SJCRH30 (cell line): ENCODE data around the gene TPSG1. TPM values are rescaled to one million over a fixed set of nuclear protein-coding genes. Genes with fewer than 3 reads are reported as not detected.
"Not testable (repeated sequence)": the region's sequence is repeated elsewhere in the genome, so short reads cannot be mapped to it uniquely, and the experiment has no call there.

Source experiments
- DNase-seq, 2 experiments: peaks; one replicate each; pipeline ENCODE4 v3.0.0-alpha.2; 2015 to 2020
- H3K27ac ChIP-seq: fragments of 250-450 bp; sonication (Bioruptor Pico); 2 replicates; pipeline ENCODE4 v1.5.1; 2020; ENCODE audit warnings: mild to moderate bottlenecking, moderate library complexity
- H3K27me3 ChIP-seq: fragments of 250-450 bp; sonication (Bioruptor Pico); 2 replicates; pipeline ENCODE4 v1.5.1; 2020; ENCODE audit warnings: mild to moderate bottlenecking, moderate library complexity
- H3K36me3 ChIP-seq: fragments of 250-450 bp; sonication (Bioruptor Pico); 2 replicates; pipeline ENCODE4 v1.5.1; 2020; ENCODE audit warnings: mild to moderate bottlenecking, moderate library complexity
- H3K4me1 ChIP-seq: fragments of 250-450 bp; sonication (Bioruptor Pico); 2 replicates; pipeline ENCODE4 v1.5.1; 2020; ENCODE audit warnings: mild to moderate bottlenecking, moderate library complexity
- H3K4me3 ChIP-seq: fragments of 250-450 bp; sonication (Bioruptor Pico); 2 replicates; pipeline ENCODE4 v1.5.1; 2020; ENCODE audit warnings: mild to moderate bottlenecking, moderate library complexity
- H3K9me3 ChIP-seq: fragments of 250-450 bp; sonication (Bioruptor Pico); replicated peaks from 2 replicates; pipeline ENCODE4 v1.5.1; 2020; ENCODE audit warnings: mild to moderate bottlenecking, moderate library complexity
- total RNA-seq: library from RNA; depleted of rRNA; stranded (reverse); fragments of >200 nt; shearing (Covaris generic); gene quantifications from 2 replicates; pipeline ENCODE4 v1.2.3, GENCODE V29; 2014

TPSG1 gene
- total RNA-seq, 1 experiment from 2014 or later = not detected

- H3K36me3 ChIP-seq = no peaks in the 10 kb centered on the region
- H3K27ac ChIP-seq = no peak overlapping the region
- H3K27me3 ChIP-seq = no peaks in the 10 kb centered on the region
- H3K9me3 ChIP-seq = no peaks in the 10 kb centered on the region
- no peak for DNase-seq
- H3K4me3 ChIP-seq = no peak overlapping the region
- H3K4me1 ChIP-seq = no peaks in the 10 kb centered on the region
Measured at GRCh38 chr16:1193143-1193824, 31.8 kb downstream of the TPSG1 start.

- H3K9me3 ChIP-seq = no peaks in the 10 kb centered on the region
- DNase-seq = no peak
- no peaks in the 10 kb centered on the region for H3K27me3 ChIP-seq
- H3K27ac ChIP-seq = no peak overlapping the region
- no peaks in the 10 kb centered on the region; the same call in 1 of the 2 replicates for H3K4me1 ChIP-seq
- no peak overlapping the region for H3K4me3 ChIP-seq
- H3K36me3 ChIP-seq = no peaks in the 10 kb centered on the region
Measured at GRCh38 chr16:1192384-1193073, 32.5 kb downstream of the TPSG1 start.

- not testable (repeated sequence) for H3K27me3 ChIP-seq, H3K9me3 ChIP-seq, H3K36me3 ChIP-seq, H3K27ac ChIP-seq, H3K4me3 ChIP-seq, H3K4me1 ChIP-seq, DNase-seq
Measured at GRCh38 chr16:1190789-1191188, 34.3 kb downstream of the TPSG1 start.

- Histone ChIP-seq H3K4me3 (no peak overlapping the region), H3K4me1 (no peaks in the 10 kb centered on the region; the same call in 1 of the 2 replicates), H3K27ac (no peak overlapping the region), H3K36me3 (no peaks in the 10 kb centered on the region), H3K9me3 (no peaks in the 10 kb centered on the region), H3K27me3 (no peaks in the 10 kb centered on the region)
- no peak for DNase-seq
Measured at GRCh38 chr16:1189455-1189854, 35.6 kb downstream of the TPSG1 start.

- H3K9me3 ChIP-seq = no peaks in the 10 kb centered on the region
- no peaks in the 10 kb centered on the region for H3K36me3 ChIP-seq
- H3K27ac ChIP-seq = no peak overlapping the region
- DNase-seq = peak; percentile 66 to 78
- no peaks in the 10 kb centered on the region for H3K27me3 ChIP-seq
- peaks cover under 1% of the 10 kb centered on the region for H3K4me1 ChIP-seq
- H3K4me3 ChIP-seq = no peak overlapping the region
Measured at GRCh38 chr16:1188432-1189189, 36.5 kb downstream of the TPSG1 start.

GRCh38 chr16:1185460-1186207 is 39.4 kb downstream of the TPSG1 start:
- peaks cover 29% of the 10 kb centered on the region for H3K4me1 ChIP-seq
- not testable (repeated sequence) for H3K9me3 ChIP-seq, H3K27me3 ChIP-seq, DNase-seq, H3K4me3 ChIP-seq, H3K36me3 ChIP-seq, H3K27ac ChIP-seq

GRCh38 chr16:1184980-1185379 is 40.1 kb downstream of the TPSG1 start:
- Histone ChIP-seq H3K4me1 (peaks cover 35% of the 10 kb centered on the region), H3K4me3 (no peak overlapping the region), H3K36me3 (no peaks in the 10 kb centered on the region), H3K27me3 (no peaks in the 10 kb centered on the region), H3K9me3 (no peaks in the 10 kb centered on the region), H3K27ac (no peak overlapping the region)
- DNase-seq = no peak

- H3K27me3 ChIP-seq = no peaks in the 10 kb centered on the region
- no peak for DNase-seq
- no peak overlapping the region for H3K4me3 ChIP-seq
- no peaks in the 10 kb centered on the region for H3K36me3 ChIP-seq
- H3K9me3 ChIP-seq = no peaks in the 10 kb centered on the region
- peaks cover 38% of the 10 kb centered on the region for H3K4me1 ChIP-seq
- no peak overlapping the region for H3K27ac ChIP-seq
Measured at GRCh38 chr16:1184156-1184868, 40.8 kb downstream of the TPSG1 start.

GRCh38 chr16:1182950-1183907 is 41.8 kb downstream of the TPSG1 start:
- DNase-seq = peak; percentile 69 to 70
- Histone ChIP-seq H3K27ac (no peak overlapping the region), H3K4me3 (no peak overlapping the region), H3K27me3 (no peaks in the 10 kb centered on the region), H3K36me3 (no peaks in the 10 kb centered on the region), H3K4me1 (peaks cover 38% of the 10 kb centered on the region), H3K9me3 (no peaks in the 10 kb centered on the region)

GRCh38 chr16:1182316-1182671 is 42.8 kb downstream of the TPSG1 start:
- peak overlapping the region; percentile 14 for H3K4me3 ChIP-seq
- H3K4me1 ChIP-seq = peaks cover 38% of the 10 kb centered on the region
- no peaks in the 10 kb centered on the region for H3K27me3 ChIP-seq
- H3K9me3 ChIP-seq = no peaks in the 10 kb centered on the region
- H3K27ac ChIP-seq = peak overlapping the region; percentile 85; the same call in 1 of the 2 replicates
- peak; percentile 61 to 73 for DNase-seq
- no peaks in the 10 kb centered on the region for H3K36me3 ChIP-seq

- DNase-seq = no peak
- Histone ChIP-seq H3K27ac (peak overlapping the region; percentile 85), H3K4me1 (peaks cover 38% of the 10 kb centered on the region), H3K9me3 (no peaks in the 10 kb centered on the region), H3K27me3 (no peaks in the 10 kb centered on the region), H3K4me3 (peak overlapping the region; percentile 15), H3K36me3 (no peaks in the 10 kb centered on the region)
Measured at GRCh38 chr16:1181404-1182315, 43.4 kb downstream of the TPSG1 start.

GRCh38 chr16:1180549-1181403 is 44.3 kb downstream of the TPSG1 start:
- Histone ChIP-seq H3K27me3 (no peaks in the 10 kb centered on the region), H3K36me3 (no peaks in the 10 kb centered on the region), H3K4me3 (peak overlapping the region; percentile 15), H3K4me1 (peaks cover 38% of the 10 kb centered on the region), H3K27ac (peak overlapping the region; percentile 85), H3K9me3 (no peaks in the 10 kb centered on the region)
- DNase-seq = peak; percentile 87 to 88
